Gastrocnemius medialis (tissue), 4 donors: ENCODE measurements around the gene MORN1. TPM values are rescaled to one million over a fixed set of nuclear protein-coding genes. Genes with fewer than 3 reads are reported as not detected.
"Not testable (repeated sequence)": the region's sequence is repeated elsewhere in the genome, so short reads cannot be mapped to it uniquely, and the experiment has no call there.

Experiments
- ATAC-seq, 2 donors: fragments of 150-250 bp; one replicate each; pipeline ENCODE4 v1.9.1; 2016
- DNase-seq, 2 donors: peaks; one replicate each; pipeline ENCODE4 v3.0.0-alpha.2; 2019
- H3K27ac ChIP-seq, 4 donors: fragments of 200-600 bp; sonication (generic); 1 replicate in 1 of 4; 2 replicates in 3 of 4; pipeline ENCODE4 v1.5.1; 2016 to 2018; ENCODE audit warnings: mild to moderate bottlenecking in 2 of 4, moderate library complexity in 1 of 4
- H3K27me3 ChIP-seq, 3 donors: fragments of 200-600 bp; sonication (generic) in 2 of 3; 1 replicate in 1 of 3; 2 replicates in 2 of 3; pipeline versions ENCODE4 v1.5.1 to v1.6.0; 2016 to 2019; ENCODE audit warnings: mild to moderate bottlenecking in 1 of 3, moderate library complexity in 1 of 3
- H3K36me3 ChIP-seq, 2 donors: fragments of 200-600 bp; sonication (generic) in 1 of 2; one replicate each; pipeline ENCODE4 v1.5.1; 2017 to 2018
- H3K4me1 ChIP-seq, 2 donors: fragments of 200-600 bp; sonication (generic) in 1 of 2; one replicate each; pipeline ENCODE4 v1.5.1; 2016 to 2017; ENCODE audit warnings: mild to moderate bottlenecking in 2 of 2
- H3K4me3 ChIP-seq, 4 donors: fragments of 200-600 bp; sonication (generic) in 3 of 4; 1 replicate in 1 of 4; 2 replicates in 3 of 4; pipeline ENCODE4 v1.5.1; 2016 to 2019; ENCODE audit warnings: mild to moderate bottlenecking in 2 of 4
- H3K9me3 ChIP-seq, 3 donors: fragments of 200-600 bp; sonication (generic) in 2 of 3; 1 replicate in 1 of 3; 2 replicates in 2 of 3; pipeline ENCODE4 v1.5.1; 2016 to 2019
- POLR2A ChIP-seq, 2 donors: fragments of 450-650 bp; IDR thresholded peaks; one replicate each; pipeline ENCODE4 v1.6.1; 2017; ENCODE audit warnings: antibody characterized with exemption in 2 of 2, mild to moderate bottlenecking in 2 of 2, moderate library complexity in 2 of 2
- in situ Hi-C, 4 donors: fragments of 200-750 bp; cut with MboI; loops; one replicate each; pipeline versions ENCODE4 v1.15.0 to v1.8.0; 2017; ENCODE audit warnings: low sequenced_read_pairs in 4 of 4
- intact Hi-C: fragments of 100-400 bp; cut with DNase I; formaldehyde crosslinking; loops from one replicate; pipeline ENCODE4 v1.15.1; 2023; ENCODE audit warnings: low total_unique reads
- total RNA-seq, 4 donors: library from RNA; depleted of rRNA; stranded (reverse); fragments of >200 nt; gene quantifications; one replicate each; pipeline versions ENCODE4 v1.1.0 to v1.2.3, GENCODE V29; 2016
- TF ChIP-seq, protein P1 (sequence below), 5 experiments: fragments of 450-650 bp in 3 of 5; fragments of 200-600 bp in 2 of 5; sonication (generic) in 2 of 5; IDR thresholded peaks in 4 of 5; conservative IDR thresholded peaks in 1 of 5; 1 replicate in 4 of 5; 2 replicates in 1 of 5; pipeline ENCODE4 v1.5.1; 2016 to 2019; ENCODE audit warnings: antibody characterized with exemption in 5 of 5, mild to moderate bottlenecking in 3 of 5, moderate library complexity in 3 of 5

MORN1 gene
- total RNA-seq, 4 donors from 2014 or later, result 1.9 to 4.7 (median 3.5) TPM

DNA sequence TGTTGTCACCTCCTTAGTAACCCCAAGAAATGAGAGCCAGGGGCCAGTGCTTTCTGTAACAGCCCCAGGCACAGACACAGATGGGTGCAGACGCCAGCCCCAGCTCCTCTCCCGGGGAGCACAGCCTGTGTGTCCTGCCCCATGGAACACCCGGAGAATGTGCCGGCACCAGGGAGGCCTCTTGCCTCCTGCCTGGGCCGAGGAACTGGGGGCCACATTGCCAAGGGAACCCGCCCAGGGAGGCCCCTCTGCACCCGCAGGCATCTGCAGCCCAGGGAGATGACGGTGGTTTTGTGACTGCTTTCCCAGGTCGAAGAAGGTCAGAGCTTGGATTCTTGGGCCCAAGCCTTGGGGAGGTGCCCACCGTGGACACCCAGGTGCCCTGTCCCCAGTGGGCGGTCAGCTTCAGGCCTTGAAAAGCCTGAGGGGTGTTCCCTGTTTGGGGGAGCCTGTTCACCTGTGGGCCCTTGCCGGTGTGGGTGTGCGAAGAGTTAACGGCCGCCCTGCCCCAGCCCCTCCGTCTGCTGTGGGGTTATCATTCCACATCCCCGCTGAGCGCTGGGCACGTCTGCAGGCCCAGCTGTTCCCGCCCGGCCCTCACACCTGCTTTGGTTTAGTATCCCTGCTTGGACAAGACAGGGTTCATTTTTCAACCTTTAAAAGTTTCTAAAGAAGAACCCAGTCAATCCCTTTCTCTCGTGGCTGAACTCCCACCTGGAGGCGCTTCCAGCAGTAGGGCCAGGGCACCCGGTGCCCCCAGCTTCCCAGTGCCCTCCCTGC, 62.5 kb downstream of the MORN1 start:
- Histone ChIP-seq H3K4me3 (no peak overlapping the region), H3K9me3 (no peaks in the 10 kb centered on the region), H3K27ac (no peak overlapping the region), H3K27me3 (peaks cover 9 to 20% (median 15%) of the 10 kb centered on the region in 3 donors), H3K36me3 (no peaks in the 10 kb centered on the region), H3K4me1 (no peaks in the 10 kb centered on the region)
- in situ Hi-C loops (no loop called here), intact Hi-C loops (no loop called here)
- DNase-seq, result no peak
- no peak for ATAC-seq
- no peak for TF ChIP-seq POLR2A (IDR thresholded peaks at IDR 0.05)
- TF ChIP-seq, protein P1, sequence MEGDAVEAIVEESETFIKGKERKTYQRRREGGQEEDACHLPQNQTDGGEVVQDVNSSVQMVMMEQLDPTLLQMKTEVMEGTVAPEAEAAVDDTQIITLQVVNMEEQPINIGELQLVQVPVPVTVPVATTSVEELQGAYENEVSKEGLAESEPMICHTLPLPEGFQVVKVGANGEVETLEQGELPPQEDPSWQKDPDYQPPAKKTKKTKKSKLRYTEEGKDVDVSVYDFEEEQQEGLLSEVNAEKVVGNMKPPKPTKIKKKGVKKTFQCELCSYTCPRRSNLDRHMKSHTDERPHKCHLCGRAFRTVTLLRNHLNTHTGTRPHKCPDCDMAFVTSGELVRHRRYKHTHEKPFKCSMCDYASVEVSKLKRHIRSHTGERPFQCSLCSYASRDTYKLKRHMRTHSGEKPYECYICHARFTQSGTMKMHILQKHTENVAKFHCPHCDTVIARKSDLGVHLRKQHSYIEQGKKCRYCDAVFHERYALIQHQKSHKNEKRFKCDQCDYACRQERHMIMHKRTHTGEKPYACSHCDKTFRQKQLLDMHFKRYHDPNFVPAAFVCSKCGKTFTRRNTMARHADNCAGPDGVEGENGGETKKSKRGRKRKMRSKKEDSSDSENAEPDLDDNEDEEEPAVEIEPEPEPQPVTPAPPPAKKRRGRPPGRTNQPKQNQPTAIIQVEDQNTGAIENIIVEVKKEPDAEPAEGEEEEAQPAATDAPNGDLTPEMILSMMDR (IDR thresholded peaks at IDR 0.05 in 4 of 5, conservative IDR thresholded peaks at IDR 0.05 in 1 of 5), result no peak

GRCh38 chr1:2327841-2328240, 63.5 kb downstream of the MORN1 start:
- intact Hi-C loops (no loop called here), in situ Hi-C loops (no loop called here)
- TF ChIP-seq POLR2A (IDR thresholded peaks at IDR 0.05), result no peak
- TF ChIP-seq, protein P1 (IDR thresholded peaks at IDR 0.05 in 4 of 5, conservative IDR thresholded peaks at IDR 0.05 in 1 of 5), result no peak
- DNase-seq, result no peak
- no peaks in the 10 kb centered on the region for H3K36me3 ChIP-seq
- H3K27ac ChIP-seq, result no peak overlapping the region
- no peak overlapping the region for H3K4me3 ChIP-seq
- ATAC-seq, result no peak
- H3K27me3 ChIP-seq, result peaks cover 9 to 19% (median 15%) of the 10 kb centered on the region in 3 donors
- no peaks in the 10 kb centered on the region for H3K4me1 ChIP-seq
- no peaks in the 10 kb centered on the region for H3K9me3 ChIP-seq

- H3K4me1 ChIP-seq, ATAC-seq, H3K4me3 ChIP-seq, DNase-seq, in situ Hi-C loops, intact Hi-C loops, H3K36me3 ChIP-seq, H3K27ac ChIP-seq, H3K9me3 ChIP-seq: not testable (repeated sequence)
- peaks cover 9 to 17% (median 15%) of the 10 kb centered on the region in 3 donors for H3K27me3 ChIP-seq
Measured at GRCh38 chr1:2327162-2327561, 64.2 kb downstream of the MORN1 start.

- no peak for ATAC-seq
Measured at GRCh38 chr1:2326524-2326923, 64.8 kb downstream of the MORN1 start.

More at GRCh38 chr1:2326524-2326923, 64.8 kb downstream of the MORN1 start:
- Histone ChIP-seq H3K4me1 (peaks cover 8 to 11% of the 10 kb centered on the region in 2 donors), H3K27ac (no peak overlapping the region), H3K27me3 (peaks cover 9 to 24% (median 15%) of the 10 kb centered on the region in 3 donors), H3K36me3 (no peaks in the 10 kb centered on the region), H3K4me3 (no peak overlapping the region), H3K9me3 (no peaks in the 10 kb centered on the region)
- in situ Hi-C loops, result no loop called here
- TF ChIP-seq POLR2A (IDR thresholded peaks at IDR 0.05), result no peak
- TF ChIP-seq, protein P1 (IDR thresholded peaks at IDR 0.05 in 4 of 5, conservative IDR thresholded peaks at IDR 0.05 in 1 of 5), result no peak
- intact Hi-C loops, result no loop called here
- DNase-seq, result no peak
